T-helper 2 cell treated with Interferon-gamma antibody and Interleukin-4, amounts not matched to agents 100 ng/mL and 5 ng/mL, for 36 hours (primary cell): ENCODE data around the gene ATXN3L. TPM values are rescaled to one million over a fixed set of nuclear protein-coding genes. Genes with fewer than 3 reads are reported as not detected.

Experiments
- intact Hi-C: fragments of 100-400 bp; cut with micrococcal nuclease; formaldehyde crosslinking; loops from one replicate; pipeline ENCODE4 v1.15.1; 2023
- total RNA-seq: library from RNA; stranded (reverse); gene quantifications from 2 replicates; pipeline ENCODE4 v1.2.3, GENCODE V29; 2022

Gene ATXN3L
- total RNA-seq, 1 donor from 2014 or later = not detected

- intact Hi-C loops = no loop called here
These were observed 49.5 kb downstream of the ATXN3L start for GRCh38 chrX:13270360-13270759.

- intact Hi-C loops = no loop called here
These were observed 51.0 kb downstream of the ATXN3L start for GRCh38 chrX:13268874-13269273.

Other genes with a start within 250 kb of the ATXN3L start
- 8.3 and 9.2 TPM in 2 replicates for gene EGFL6, start 249.5 kb upstream of the ATXN3L start, total RNA-seq